Kidney (tissue), 14 donors: ENCODE measurements around the gene RAB11FIP2. TPM values are rescaled to one million over a fixed set of nuclear protein-coding genes. Genes with fewer than 3 reads are reported as not detected.

ENCODE experiments used
- DNase-seq, 5 donors: peaks; one replicate each; pipeline ENCODE4 v3.0.0-alpha.2; 2013 to 2020
- FAIRE-seq: peaks from 2 replicates; lab custom pipeline; 2012; peaks lifted over from hg19 to GRCh38; lab: Jason Lieb, UNC
- H3K27ac ChIP-seq, 2 donors: one replicate each; pipeline ENCODE4 v1.7.0; 2013; ENCODE audit warnings: low read depth in 2 of 2, low read length in 2 of 2, inconsistent platforms in 1 of 2
- H3K27me3 ChIP-seq: one replicate; pipeline ENCODE4 v1.7.1; 2013; ENCODE audit warnings: low read length, inconsistent platforms; ENCODE audit not compliant: control insufficient read depth, insufficient read depth
- H3K36me3 ChIP-seq, 3 donors: one replicate each; pipeline versions ENCODE4 v1.7.0 to v1.7.1; 2013; ENCODE audit warnings: low read length in 3 of 3, control low read depth in 1 of 3, inconsistent platforms in 1 of 3; ENCODE audit not compliant: insufficient read depth in 3 of 3, control insufficient read depth in 2 of 3
- H3K4me1 ChIP-seq, 3 donors: one replicate each; pipeline versions ENCODE4 v1.7.0 to v1.7.1; 2013; ENCODE audit warnings: low read length in 3 of 3, inconsistent platforms in 1 of 3, low read depth in 1 of 3; ENCODE audit not compliant: control insufficient read depth in 2 of 3, insufficient read depth in 2 of 3
- H3K4me3 ChIP-seq, 3 donors: one replicate each; pipeline versions ENCODE4 v1.7.0 to v1.8.1; 2013; ENCODE audit warnings: low read length in 3 of 3, control low read depth in 1 of 3, inconsistent platforms in 1 of 3
- H3K9ac ChIP-seq, 3 donors: one replicate each; pipeline versions ENCODE4 v1.7.0 to v1.7.1; 2013; ENCODE audit warnings: low read length in 3 of 3, control low read depth in 1 of 3, inconsistent platforms in 1 of 3
- H3K9me3 ChIP-seq, 3 donors: one replicate each; pipeline versions ENCODE4 v1.7.0 to v1.7.1; 2013; ENCODE audit warnings: low read length in 3 of 3, control low read depth in 1 of 3, inconsistent platforms in 1 of 3; ENCODE audit not compliant: control insufficient read depth in 2 of 3, insufficient read depth in 1 of 3
- CTCF ChIP-seq: IDR thresholded peaks from 3 replicates; pipeline ENCODE4 v1.5.1; 2012; ENCODE audit warnings: mild to moderate bottlenecking, moderate library complexity, borderline replicate concordance; ENCODE audit not compliant: insufficient read depth; ENCODE audit errors: extremely low read depth
- intact Hi-C: fragments of 100-400 bp; cut with DNase I; formaldehyde crosslinking; loops from one replicate; pipeline ENCODE4 v1.11.1; 2022
- polyA plus RNA-seq: library from polyadenylated mRNA; stranded (reverse); fragments of 350-450 nt; fragmentation: Illumina TruSeq; extraction: RNeasy Lipid Tissue Mini Kit (QIAGEN cat#74804); gene quantifications from one replicate; pipeline ENCODE4 v1.2.3, GENCODE V29; 2014; ENCODE audit warnings: low read depth, low replicate concordance; ENCODE audit not compliant: insufficient read depth
- total RNA-seq: library from RNA; stranded (reverse); fragmentation: NEBNext Ultra II Directional; extraction: Animal tissue kit (Norgen Biotek cat#: 25700); gene quantifications from one replicate; pipeline ENCODE4 v1.2.1, GENCODE V29; 2021
- donor health status: control.
- donor health status: control.
- donor health status: control.
- donor health status: control.
- donor health status: control.
- donor health status: DM: yes; HTN: yes; CAD: no.
- donor health status: Normal renal cell carcinoma (clear cell type).

RAB11FIP2 gene
- total and polyA plus RNA-seq, 2 donors from 2014 or later = 8.2 to 50.4 TPM

- Histone ChIP-seq H3K27me3 (no peaks in the 10 kb centered on the region), H3K4me1 (no peaks in the 10 kb centered on the region), H3K36me3 (no peaks in the 10 kb centered on the region), H3K4me3 (no peak overlapping the region), H3K9ac (no peak overlapping the region), H3K9me3 (no peaks in the 10 kb centered on the region), H3K27ac (no peak overlapping the region)
- no peak for TF ChIP-seq CTCF
- FAIRE-seq (no peak), DNase-seq (no peak)
- intact Hi-C loops = no loop called here
These were observed 79.5 kb downstream of the RAB11FIP2 start for GRCh38 chr10:117967149-117967650.

- DNase-seq = no peak
- H3K4me3 ChIP-seq = no peak overlapping the region
- intact Hi-C loops = no loop called here
- no peaks in the 10 kb centered on the region for H3K36me3 ChIP-seq
- no peaks in the 10 kb centered on the region for H3K27me3 ChIP-seq
- H3K9me3 ChIP-seq = no peaks in the 10 kb centered on the region
- no peaks in the 10 kb centered on the region for H3K4me1 ChIP-seq
- H3K9ac ChIP-seq = no peak overlapping the region
- TF ChIP-seq CTCF = no peak
- no peak for FAIRE-seq
- H3K27ac ChIP-seq = no peak overlapping the region
These were observed 80.8 kb downstream of the RAB11FIP2 start for GRCh38 chr10:117965984-117966383.

- H3K27me3 ChIP-seq = no peaks in the 10 kb centered on the region
- intact Hi-C loops = no loop called here
- H3K36me3 ChIP-seq = no peaks in the 10 kb centered on the region
- H3K4me1 ChIP-seq = no peaks in the 10 kb centered on the region
- H3K9ac ChIP-seq = no peak overlapping the region
- H3K27ac ChIP-seq = no peak overlapping the region
- FAIRE-seq = no peak
- no peak for DNase-seq
- H3K9me3 ChIP-seq = no peaks in the 10 kb centered on the region
- no peak for TF ChIP-seq CTCF
- no peak overlapping the region for H3K4me3 ChIP-seq
These were observed 82.2 kb downstream of the RAB11FIP2 start for GRCh38 chr10:117964536-117964935.
